IPS-20b (cell line): ENCODE results near the gene FBXL4.

Source experiments
- H3K27ac ChIP-seq: one replicate; pipeline ENCODE4 v1.5.1; 2013; ENCODE audit warnings: low read length
- H3K27me3 ChIP-seq: 2 replicates; pipeline ENCODE4 v1.6.1; 2013; ENCODE audit warnings: mild to moderate bottlenecking, low read length, inconsistent platforms; ENCODE audit not compliant: insufficient read depth
- H3K36me3 ChIP-seq: 2 replicates; pipeline ENCODE4 v1.6.1; 2013; ENCODE audit warnings: low read depth, mild to moderate bottlenecking, inconsistent platforms, low read length, moderate library complexity; ENCODE audit not compliant: insufficient read depth
- H3K4me1 ChIP-seq: 2 replicates; pipeline ENCODE4 v1.6.1; 2013; ENCODE audit warnings: mild to moderate bottlenecking, control low read depth, inconsistent platforms, low read length, moderate library complexity; ENCODE audit not compliant: insufficient read depth
- H3K4me3 ChIP-seq: 2 replicates; pipeline ENCODE4 v1.5.1; 2013; ENCODE audit warnings: mild to moderate bottlenecking, low read length, inconsistent platforms
- H3K9ac ChIP-seq: 2 replicates; pipeline ENCODE4 v1.6.1; 2013; ENCODE audit warnings: low read depth, mild to moderate bottlenecking, inconsistent platforms, low read length, moderate library complexity
- H3K9me3 ChIP-seq: 2 replicates; pipeline ENCODE4 v1.6.1; 2013; ENCODE audit warnings: mild to moderate bottlenecking, low read depth, low read length, inconsistent platforms; ENCODE audit not compliant: insufficient read depth

Gene FBXL4

DNA sequence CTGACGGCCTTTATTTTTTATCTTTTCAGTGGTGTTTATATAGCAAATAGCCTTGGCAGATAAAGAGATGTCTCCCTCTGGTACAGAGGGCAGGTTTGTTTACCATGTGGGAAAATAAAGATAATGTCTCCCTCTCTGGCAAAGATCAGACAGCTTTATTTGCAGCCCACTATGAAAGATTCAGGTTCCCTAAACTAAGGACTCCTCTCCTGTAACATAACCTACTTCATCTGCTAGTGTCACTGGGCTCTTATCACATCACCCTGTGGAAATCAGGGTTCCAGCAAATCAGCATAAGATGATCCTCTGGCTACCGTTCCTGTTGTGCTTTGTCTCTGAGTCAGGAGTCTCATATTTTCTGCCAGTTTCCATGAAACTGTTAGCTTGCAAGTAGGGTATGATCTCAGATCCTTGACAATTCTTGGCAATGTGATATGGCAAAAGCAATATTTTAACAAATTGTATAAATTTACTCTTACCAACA is 3.1 kb downstream of the FBXL4 start:
- Histone ChIP-seq H3K9ac (no peak overlapping the region), H3K27ac (no peak overlapping the region)

DNA sequence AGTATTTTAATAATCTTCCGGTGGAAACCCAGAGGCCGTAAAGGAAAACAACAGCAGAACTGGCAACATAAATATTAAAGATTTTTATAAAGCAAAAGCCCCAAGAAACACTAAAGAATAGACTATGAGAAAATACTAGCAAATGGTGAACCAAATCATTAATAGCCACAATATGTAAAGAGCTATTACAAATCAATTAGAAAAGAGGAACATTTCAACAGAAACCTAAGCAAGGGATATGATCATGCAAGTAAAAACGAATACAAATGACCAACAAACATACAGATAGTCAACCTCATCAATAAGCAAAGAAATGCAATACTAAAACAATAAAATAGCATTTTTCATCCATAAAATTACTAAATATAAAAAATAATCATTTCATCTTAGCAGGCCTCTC is 3.6 kb downstream of the FBXL4 start:
- Histone ChIP-seq H3K27me3 (no peaks in the 10 kb centered on the region), H3K36me3 (no peaks in the 10 kb centered on the region)

More for the DNA sequence above, 3.1 kb downstream of the FBXL4 start:
- peaks cover 9% of the 10 kb centered on the region; the same call in 1 of the 2 replicates for H3K9me3 ChIP-seq
- H3K4me3 ChIP-seq = no peak overlapping the region
- H3K36me3 ChIP-seq = no peaks in the 10 kb centered on the region
- 0 out of 2 replicates have a peak, but pooled peaks cover 6% of the 10 kb centered on the region for H3K4me1 ChIP-seq
- H3K27me3 ChIP-seq = no peaks in the 10 kb centered on the region

DNA sequence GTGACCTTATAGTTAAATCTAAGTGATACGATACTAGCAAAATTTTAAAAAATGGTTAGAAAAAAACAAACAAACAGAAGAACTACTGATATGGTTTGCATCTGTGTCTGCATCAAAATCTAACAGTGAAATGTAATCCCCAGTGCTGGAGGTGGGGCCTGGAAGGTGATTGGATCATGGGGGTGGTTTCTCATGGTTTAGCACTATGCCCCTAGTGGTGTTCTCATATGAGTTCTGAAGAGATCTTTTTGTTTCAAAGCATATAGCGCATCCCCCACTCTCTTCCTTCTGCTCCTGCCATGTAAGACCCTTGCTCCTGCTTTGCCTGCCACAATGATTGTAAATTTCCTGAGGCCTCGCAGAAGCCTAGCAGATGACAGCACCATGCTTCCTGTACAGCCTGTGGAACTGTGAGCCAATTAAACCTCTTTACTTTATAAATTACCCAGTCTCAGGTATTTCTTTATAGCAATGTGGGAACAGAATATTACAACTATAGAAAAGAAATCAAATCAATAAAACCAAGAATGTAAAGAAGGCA is 5.4 kb downstream of the FBXL4 start:
- Histone ChIP-seq H3K4me3 (no peak overlapping the region), H3K9ac (no peak overlapping the region), H3K36me3 (no peaks in the 10 kb centered on the region), H3K27ac (no peak overlapping the region), H3K4me1 (0 out of 2 replicates have a peak, but pooled peaks cover 4% of the 10 kb centered on the region), H3K9me3 (peaks cover 14% of the 10 kb centered on the region; the same call in 1 of the 2 replicates), H3K27me3 (no peaks in the 10 kb centered on the region)

More for the DNA sequence above, 3.6 kb downstream of the FBXL4 start:
- Histone ChIP-seq H3K9ac (no peak overlapping the region), H3K27ac (no peak overlapping the region), H3K9me3 (peaks cover 13% of the 10 kb centered on the region; the same call in 1 of the 2 replicates), H3K4me3 (no peak overlapping the region), H3K4me1 (0 out of 2 replicates have a peak, but pooled peaks cover 6% of the 10 kb centered on the region)

DNA sequence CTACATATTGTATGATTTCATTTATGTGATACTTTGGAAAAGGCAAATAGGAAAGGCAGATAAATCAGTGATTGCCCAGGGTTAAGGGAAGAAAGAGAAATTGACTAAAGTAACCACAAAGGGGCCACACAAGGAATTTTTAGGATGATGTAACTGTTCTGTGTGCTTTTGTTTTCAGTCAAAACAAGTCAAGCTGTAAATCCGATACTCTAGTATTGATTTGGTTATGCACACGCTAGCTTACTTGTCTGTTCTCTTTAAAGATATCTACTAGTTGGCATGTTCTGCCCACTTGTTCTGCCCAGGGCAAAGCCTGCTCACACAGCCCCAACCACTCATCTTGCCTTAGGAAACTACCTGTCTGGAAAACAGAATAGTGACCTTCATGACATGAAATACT is 6.4 kb downstream of the FBXL4 start:
- H3K4me1 ChIP-seq = 0 out of 2 replicates have a peak, but pooled peaks cover under 1% of the 10 kb centered on the region
- no peak overlapping the region for H3K4me3 ChIP-seq
- no peaks in the 10 kb centered on the region for H3K27me3 ChIP-seq
- no peaks in the 10 kb centered on the region for H3K36me3 ChIP-seq
- no peak overlapping the region for H3K9ac ChIP-seq
- peaks cover 14% of the 10 kb centered on the region; the same call in 1 of the 2 replicates for H3K9me3 ChIP-seq
- H3K27ac ChIP-seq = no peak overlapping the region

DNA sequence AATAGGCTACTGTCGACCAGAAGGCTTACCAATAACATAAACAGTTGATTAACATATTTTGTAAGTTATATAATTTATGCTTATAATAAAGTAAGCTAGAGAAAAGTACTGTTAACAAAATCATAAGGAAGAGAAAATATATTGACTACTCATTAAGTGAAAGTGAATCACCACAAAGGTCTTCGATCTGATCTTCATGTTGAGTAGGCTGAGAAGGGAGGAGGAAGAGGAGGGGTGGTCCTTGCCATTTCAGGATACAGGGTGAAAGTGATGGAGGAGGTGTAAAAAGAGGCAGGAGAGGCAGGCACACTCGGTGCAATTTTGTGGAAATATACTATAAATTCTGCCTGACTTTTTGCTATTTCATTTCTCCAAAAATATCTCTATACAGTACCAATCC is 10.4 kb downstream of the FBXL4 start:
- Histone ChIP-seq H3K36me3 (no peaks in the 10 kb centered on the region), H3K9ac (no peak overlapping the region), H3K27ac (no peak overlapping the region), H3K9me3 (peaks cover 14% of the 10 kb centered on the region; the same call in 1 of the 2 replicates), H3K4me1 (peaks cover 5% of the 10 kb centered on the region; the same call in 1 of the 2 replicates), H3K27me3 (no peaks in the 10 kb centered on the region), H3K4me3 (no peak overlapping the region)

DNA sequence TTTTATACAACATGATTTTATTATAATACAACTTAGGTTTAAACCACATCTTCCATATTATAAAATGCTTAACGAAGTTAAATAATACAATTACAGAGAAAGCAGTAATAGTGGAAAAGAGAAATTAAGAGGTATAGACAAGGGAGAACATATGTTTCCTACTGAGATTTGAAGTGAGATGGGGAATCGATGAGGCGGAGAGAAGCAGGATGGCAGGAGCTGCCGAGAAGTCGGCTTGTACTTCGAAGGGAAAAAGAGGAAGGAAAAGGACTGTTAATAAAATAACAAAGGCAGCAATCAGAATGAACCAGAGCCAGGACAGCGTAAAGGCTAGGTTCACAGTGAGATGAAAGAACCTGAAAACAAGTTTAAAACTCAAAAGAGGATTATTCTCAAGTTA is 15.4 kb downstream of the FBXL4 start:
- no peaks in the 10 kb centered on the region for H3K36me3 ChIP-seq
- H3K27ac ChIP-seq = no peak overlapping the region
- H3K9ac ChIP-seq = no peak overlapping the region
- no peaks in the 10 kb centered on the region for H3K9me3 ChIP-seq
- peaks cover 8% of the 10 kb centered on the region; the same call in 1 of the 2 replicates for H3K4me1 ChIP-seq
- H3K4me3 ChIP-seq = no peak overlapping the region
- H3K27me3 ChIP-seq = no peaks in the 10 kb centered on the region

DNA sequence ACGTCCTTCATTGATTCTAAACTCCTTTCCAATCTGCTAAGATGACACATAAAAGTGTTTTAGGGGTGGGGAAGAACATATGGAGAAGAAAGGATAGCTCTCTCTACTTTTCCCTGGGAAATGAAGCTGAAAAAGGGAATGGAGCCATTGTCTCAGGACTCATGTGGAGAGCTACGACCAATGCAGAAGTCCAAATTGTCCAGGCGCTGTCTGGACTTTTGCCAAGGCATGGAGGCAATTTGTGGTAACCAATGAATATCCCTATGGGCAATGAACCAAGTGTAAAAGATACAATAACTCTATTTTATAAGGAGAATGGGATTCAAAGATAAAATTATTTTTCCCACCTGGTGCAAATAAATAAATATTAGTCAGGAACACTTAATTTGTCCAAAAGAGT is 16.1 kb downstream of the FBXL4 start:
- H3K9me3 ChIP-seq = no peaks in the 10 kb centered on the region
- peaks cover 8% of the 10 kb centered on the region; the same call in 1 of the 2 replicates for H3K4me1 ChIP-seq
- no peak overlapping the region for H3K9ac ChIP-seq
- 0 out of 2 replicates have a peak, but pooled peaks cover under 1% of the 10 kb centered on the region for H3K36me3 ChIP-seq
- H3K4me3 ChIP-seq = no peak overlapping the region
- no peaks in the 10 kb centered on the region for H3K27me3 ChIP-seq
- no peak overlapping the region for H3K27ac ChIP-seq

DNA sequence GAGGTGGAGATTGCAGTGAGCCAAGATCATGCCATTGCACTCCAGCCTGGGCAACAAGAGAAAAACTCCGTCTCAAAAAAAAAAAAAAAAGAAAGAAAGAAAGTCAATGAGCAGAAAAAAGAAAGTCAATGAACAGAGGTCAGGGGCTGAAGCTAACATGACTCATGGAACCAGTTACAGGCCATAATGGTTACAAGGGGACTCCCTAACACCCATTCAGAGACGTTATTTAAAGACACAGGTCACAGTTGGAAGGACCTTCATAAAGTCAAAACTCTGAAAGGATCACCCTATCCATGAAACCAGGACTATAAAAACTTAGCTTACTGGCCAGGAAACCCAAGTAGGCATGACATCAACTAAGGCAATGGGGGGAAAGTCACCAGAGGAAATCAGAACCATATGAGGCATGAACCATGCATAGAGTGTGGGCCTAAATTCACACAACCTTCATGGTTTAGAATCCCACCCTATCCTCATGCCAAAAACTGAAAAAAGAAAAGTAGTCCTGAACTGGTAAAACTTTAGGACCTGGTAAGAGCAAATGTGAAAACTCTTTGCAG is 18.2 kb downstream of the FBXL4 start:
- Histone ChIP-seq H3K4me1 (peaks cover 20% of the 10 kb centered on the region; the same call in 1 of the 2 replicates), H3K27ac (no peak overlapping the region), H3K9ac (no peak overlapping the region), H3K9me3 (no peaks in the 10 kb centered on the region), H3K27me3 (no peaks in the 10 kb centered on the region), H3K36me3 (0 out of 2 replicates have a peak, but pooled peaks cover 6% of the 10 kb centered on the region), H3K4me3 (no peak overlapping the region)

DNA sequence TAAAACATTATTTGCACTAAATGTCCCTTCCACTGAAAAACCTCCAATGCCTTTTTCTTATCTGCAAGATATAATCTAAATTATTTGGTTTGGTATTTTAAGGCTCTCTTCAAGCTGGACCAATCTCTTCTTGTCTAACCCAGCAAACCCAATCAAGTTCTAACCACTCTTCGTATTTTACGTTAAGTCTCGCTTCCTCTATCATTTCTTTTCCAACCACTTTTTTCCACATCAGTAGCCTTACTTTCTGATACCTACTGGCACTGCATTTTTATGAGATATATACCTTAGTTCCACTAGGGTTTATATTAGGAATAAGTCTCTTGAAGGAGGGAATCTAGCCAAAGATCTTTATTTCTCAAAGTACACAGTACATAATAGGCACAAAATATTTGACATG is 19.1 kb downstream of the FBXL4 start:
- Histone ChIP-seq H3K9me3 (no peaks in the 10 kb centered on the region), H3K4me3 (no peak overlapping the region), H3K27me3 (no peaks in the 10 kb centered on the region), H3K4me1 (peaks cover 20% of the 10 kb centered on the region; the same call in 1 of the 2 replicates), H3K27ac (no peak overlapping the region), H3K36me3 (peaks cover 6% of the 10 kb centered on the region; the same call in 1 of the 2 replicates), H3K9ac (no peak overlapping the region)

DNA sequence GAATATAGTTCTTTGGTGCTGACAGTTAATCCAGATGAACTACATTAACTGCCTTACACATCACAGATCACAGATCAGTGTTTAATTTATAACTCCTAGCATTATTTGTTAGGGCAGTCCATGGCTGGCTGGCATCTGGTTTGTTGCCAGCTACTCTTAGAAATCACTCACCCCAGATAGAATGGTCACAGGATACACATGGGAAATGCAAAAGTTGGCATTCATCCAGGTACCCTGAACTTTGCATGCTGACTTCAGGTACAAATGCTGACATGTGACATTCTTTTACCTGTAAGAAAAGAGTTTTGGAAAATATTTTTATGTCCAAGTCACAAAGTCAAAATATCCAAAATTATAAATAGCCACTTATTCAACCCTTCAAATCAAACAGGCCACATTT is 20.2 kb downstream of the FBXL4 start:
- Histone ChIP-seq H3K27ac (no peak overlapping the region), H3K9me3 (no peaks in the 10 kb centered on the region), H3K27me3 (no peaks in the 10 kb centered on the region), H3K4me1 (peaks cover 16% of the 10 kb centered on the region; the same call in 1 of the 2 replicates), H3K4me3 (no peak overlapping the region), H3K36me3 (peaks cover 6% of the 10 kb centered on the region; the same call in 1 of the 2 replicates), H3K9ac (no peak overlapping the region)

DNA sequence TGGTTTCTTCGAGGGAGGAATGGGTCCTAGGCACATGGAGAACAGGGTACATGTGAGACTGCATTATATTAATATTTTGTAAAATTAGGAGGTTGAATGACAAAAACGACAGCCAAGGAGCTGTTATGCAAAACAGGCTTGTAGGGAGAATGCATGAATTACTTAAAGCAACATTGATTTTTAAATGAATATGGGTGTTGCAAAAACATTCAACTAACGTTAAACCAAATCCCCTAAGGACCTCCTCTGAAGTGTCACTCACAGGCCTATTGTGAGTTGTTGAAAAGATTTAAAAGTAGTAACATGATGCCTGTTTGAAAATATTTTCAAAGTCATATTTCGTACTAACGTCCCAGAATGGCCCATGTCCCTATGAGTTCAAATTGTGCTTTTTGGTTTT is 21.9 kb downstream of the FBXL4 start:
- no peaks in the 10 kb centered on the region for H3K27me3 ChIP-seq
- H3K4me3 ChIP-seq = no peak overlapping the region
- no peak overlapping the region for H3K27ac ChIP-seq
- peaks cover 6% of the 10 kb centered on the region; the same call in 1 of the 2 replicates for H3K36me3 ChIP-seq
- no peaks in the 10 kb centered on the region for H3K9me3 ChIP-seq
- H3K9ac ChIP-seq = no peak overlapping the region
- peaks cover 13% of the 10 kb centered on the region; the same call in 1 of the 2 replicates for H3K4me1 ChIP-seq

DNA sequence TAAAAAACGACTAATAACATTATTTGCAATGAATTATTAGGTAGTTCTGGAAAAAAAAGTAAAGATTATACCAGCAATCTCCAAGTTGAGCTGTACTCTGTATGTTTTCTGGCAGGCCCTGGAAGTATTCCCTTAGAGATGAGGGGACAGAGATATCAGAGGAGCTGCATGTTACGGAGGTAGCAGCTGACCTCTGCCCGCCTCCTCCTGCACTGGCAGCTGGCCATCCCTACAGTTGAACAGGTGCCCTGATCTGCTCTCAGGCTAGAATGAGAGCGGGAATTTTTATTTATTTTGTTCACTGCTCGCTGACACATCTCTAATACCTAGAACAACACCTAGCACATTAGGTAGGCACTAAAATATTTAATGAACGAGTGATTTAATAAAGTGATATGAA is 23.1 kb downstream of the FBXL4 start:
- H3K27ac ChIP-seq = no peak overlapping the region
- H3K9me3 ChIP-seq = no peaks in the 10 kb centered on the region
- H3K36me3 ChIP-seq = peaks cover 6% of the 10 kb centered on the region; the same call in 1 of the 2 replicates
- no peak overlapping the region for H3K9ac ChIP-seq
- no peaks in the 10 kb centered on the region for H3K27me3 ChIP-seq
- peaks cover 13% of the 10 kb centered on the region; the same call in 1 of the 2 replicates for H3K4me1 ChIP-seq
- H3K4me3 ChIP-seq = no peak overlapping the region
